Stimulated activated naive CD8-positive, alpha-beta T cell treated with anti-CD3 and anti-CD28 coated beads, Interleukin-15, Interleukin-2, amounts not matched to agents 100 U/mL and 50 U/mL, for 24 hours (primary cell): ENCODE results near the gene SOCS1.

Experiments used
- ATAC-seq: fragments of 150-1000 bp; cut with Tn5 transposase; one replicate; pipeline ENCODE4 v1.10.0; 2021
- DNase-seq: peaks from one replicate; pipeline ENCODE4 v3.0.0; 2021

SOCS1 gene

DNA sequence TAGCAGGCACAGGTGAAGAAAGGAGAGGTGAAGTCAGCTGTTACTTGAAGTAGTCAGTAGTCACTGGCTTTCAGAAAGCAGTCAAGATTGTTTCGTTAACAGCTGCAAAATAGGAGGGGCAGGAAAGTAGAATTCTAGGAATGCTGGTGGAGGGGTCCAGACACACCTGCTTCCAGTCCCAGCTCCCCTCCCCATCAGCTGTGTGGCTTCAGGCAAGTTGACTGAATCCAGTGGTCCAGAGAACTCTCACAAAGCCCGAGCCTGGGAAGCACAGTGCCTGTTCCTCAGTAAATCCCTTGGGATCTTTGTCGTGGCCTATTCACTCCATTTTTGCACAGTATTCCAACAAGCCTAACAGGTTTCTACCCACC, 4.6 kb upstream of the SOCS1 start:
- no peak for ATAC-seq

DNA sequence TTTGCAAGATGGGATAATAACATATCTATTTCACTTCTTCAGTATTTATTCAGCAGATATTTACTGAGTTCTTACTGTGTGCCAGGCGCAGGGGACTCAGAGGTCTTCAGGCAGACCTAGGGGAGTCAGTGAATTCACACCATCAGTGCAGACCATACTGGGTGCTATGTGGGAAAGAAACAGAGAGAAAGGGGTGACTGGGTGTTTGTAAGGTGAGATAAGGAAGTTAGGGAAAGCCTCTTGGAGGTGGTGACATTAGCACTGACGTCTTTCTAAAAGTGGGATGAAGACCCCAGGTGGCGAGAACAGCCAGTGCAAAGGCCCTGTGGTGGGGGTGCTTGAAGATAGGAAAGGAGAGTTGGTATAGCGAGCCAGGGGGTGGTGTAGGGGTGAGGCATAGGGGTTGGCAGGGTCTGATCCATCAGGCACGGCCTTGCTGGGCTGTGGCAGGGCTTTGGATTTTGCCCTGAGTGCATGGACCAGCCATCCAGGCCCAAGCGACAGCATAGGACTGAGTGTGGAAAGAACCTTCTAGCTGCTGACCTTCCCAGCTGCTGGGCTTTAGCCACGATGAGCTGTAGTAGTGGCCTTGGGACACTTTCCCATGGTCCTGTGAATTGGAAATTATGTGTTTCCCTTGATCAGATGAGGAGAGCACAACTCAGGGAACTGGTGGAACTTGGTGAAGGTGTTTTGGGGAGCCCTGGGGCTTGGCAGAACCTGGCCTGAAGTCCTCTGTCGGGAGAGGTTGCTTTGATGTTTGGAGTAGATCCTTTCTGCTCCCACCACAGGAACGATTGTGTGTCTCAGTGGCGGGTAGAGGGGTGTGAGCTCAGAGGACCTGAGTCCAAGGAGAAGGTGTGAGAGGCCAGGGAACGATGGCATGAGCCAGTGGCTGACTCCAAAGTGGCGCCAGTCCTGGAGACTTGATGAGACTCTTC, 3.9 kb upstream of the SOCS1 start:
- ATAC-seq: no peak
- no peak for DNase-seq

More for the DNA sequence above, 4.6 kb upstream of the SOCS1 start:
- no peak for DNase-seq

- no peak for DNase-seq
- peak; percentile 2 for ATAC-seq
Measured at GRCh38 chr16:11258553-11259492, 2.8 kb upstream of the SOCS1 start.

- peak; percentile 9 for ATAC-seq
- peak; percentile 73 for DNase-seq
Measured at GRCh38 chr16:11257131-11257938, 1.3 kb upstream of the SOCS1 start.

DNA sequence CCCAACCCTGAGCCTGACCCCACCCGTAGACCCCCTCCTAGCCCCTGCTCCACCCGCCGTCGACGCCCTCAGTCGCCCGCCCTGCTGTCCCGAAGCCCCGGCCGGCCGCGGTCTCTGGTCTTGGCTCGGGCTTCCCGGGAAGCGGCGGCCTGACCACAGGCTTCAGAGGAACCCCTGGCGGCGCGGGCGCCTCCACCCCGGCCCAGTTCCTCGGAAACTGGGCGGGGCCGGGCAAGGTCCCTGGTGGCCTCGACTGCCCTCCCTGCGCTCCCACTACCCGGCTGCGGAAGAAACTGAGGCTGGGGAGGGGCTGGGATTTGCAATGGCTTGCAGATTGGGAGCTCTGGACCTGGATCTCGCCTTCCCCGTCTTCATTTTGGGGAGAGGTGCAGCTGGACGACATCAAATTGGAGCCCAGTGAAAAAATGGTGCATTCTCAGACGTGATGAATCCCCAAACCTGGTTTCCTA, 692 bp upstream of the SOCS1 start:
- DNase-seq (peak; percentile 69), ATAC-seq (no peak)

GRCh38 chr16:11254913-11255736, 879 bp downstream of the SOCS1 start:
- peak; percentile 0 for ATAC-seq
- DNase-seq: peak; percentile 54

GRCh38 chr16:11253995-11254912, 1.8 kb downstream of the SOCS1 start:
- no peak for DNase-seq
- ATAC-seq: no peak

DNA sequence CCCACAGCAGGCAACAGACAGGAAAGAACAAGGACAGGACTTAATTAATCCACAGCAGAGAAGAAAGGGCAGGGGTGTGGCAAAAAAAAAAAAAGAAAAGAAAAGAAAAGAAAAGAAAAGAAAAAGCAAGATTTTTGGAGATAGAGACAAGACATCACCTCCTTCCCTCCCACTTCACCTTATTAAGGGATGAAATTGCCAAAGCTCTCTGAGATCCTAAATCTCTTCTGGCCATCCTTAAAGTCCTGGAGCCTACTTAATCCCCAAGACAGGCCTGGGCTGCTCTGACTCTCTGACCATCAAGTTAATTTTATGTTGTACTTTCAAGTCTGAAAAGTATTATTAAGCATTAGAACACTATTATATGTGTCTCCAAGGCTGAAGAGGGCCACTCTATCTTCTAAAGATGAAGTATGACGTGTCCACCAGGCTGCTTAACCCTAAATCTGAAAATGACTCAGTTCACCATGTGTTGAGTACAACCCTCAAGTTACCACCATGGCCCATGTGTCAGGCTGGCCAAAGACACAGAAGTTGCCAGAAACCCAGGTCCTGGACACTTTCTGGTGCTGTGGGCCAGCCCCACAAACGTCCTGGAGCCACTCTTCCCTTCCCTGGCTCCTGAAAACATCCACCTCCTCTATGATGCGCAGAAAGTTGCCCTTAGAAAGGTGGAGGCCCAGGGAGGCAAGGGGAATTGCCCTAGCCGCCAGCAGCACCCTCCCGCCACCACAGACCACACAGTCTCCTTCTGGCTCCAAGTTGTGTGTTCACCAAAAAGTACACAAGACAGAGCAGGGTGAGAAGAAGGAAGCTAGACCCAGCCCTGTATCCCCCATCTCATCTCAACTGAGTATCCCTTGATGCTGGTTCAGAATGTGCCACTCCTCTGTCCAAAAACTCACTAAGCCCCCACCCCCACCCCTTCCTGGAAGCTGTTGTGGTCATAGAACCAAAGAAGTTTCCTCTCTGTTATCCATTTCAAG, 2.7 kb downstream of the SOCS1 start:
- peak; percentile 12 for ATAC-seq
- DNase-seq: peak; percentile 69

GRCh38 chr16:11252482-11252931, 3.5 kb downstream of the SOCS1 start:
- ATAC-seq: no peak
- DNase-seq: no peak

DNA sequence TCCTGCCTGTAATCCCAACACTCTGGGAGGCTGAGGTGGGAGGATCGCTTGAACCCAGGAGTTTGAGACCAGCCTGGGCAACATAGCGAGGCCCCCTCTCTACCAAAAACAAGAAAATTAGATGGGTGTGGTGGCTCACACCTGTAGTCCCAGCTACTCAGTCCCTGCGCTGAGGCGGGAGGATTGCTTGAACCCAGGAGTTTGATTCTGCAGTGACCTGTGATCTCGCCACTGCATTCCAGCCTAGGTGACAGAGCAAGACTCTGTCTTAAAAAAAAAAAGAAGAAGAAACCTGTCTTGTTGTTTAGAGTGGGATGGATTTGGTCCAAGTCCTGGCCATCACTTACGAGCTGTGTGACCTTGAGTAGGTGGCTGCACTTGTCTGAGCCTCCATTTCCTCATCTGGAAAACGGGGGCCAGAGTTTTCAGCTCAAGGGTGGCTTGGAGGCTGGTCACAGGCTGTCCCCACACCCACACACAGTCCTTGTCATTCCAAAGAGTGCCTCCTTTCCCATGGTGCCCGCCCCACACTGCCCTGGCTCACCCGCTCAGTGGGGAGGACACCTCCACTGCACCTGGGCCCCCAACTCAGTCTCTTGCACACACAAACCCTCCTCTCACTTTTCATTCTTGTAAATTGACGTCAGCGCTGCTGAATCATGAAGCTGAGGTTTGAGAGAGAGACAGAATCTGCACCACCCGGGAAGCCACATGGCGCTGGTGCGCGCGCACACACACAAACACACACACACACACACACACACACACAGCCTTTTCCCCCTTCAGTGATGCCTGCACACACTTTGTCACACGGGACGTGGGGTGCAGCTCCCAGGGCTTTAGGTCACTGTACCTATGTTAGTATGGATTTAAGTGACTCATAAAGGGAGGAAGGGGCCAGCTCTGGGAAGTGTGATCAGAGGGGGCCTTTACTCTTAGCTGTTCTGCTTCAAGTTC, 4.2 kb downstream of the SOCS1 start:
- ATAC-seq: peak; percentile 26
- DNase-seq: peak; percentile 84

GRCh38 chr16:11250786-11251524, 5.0 kb downstream of the SOCS1 start:
- no peak for DNase-seq
- no peak for ATAC-seq

DNA sequence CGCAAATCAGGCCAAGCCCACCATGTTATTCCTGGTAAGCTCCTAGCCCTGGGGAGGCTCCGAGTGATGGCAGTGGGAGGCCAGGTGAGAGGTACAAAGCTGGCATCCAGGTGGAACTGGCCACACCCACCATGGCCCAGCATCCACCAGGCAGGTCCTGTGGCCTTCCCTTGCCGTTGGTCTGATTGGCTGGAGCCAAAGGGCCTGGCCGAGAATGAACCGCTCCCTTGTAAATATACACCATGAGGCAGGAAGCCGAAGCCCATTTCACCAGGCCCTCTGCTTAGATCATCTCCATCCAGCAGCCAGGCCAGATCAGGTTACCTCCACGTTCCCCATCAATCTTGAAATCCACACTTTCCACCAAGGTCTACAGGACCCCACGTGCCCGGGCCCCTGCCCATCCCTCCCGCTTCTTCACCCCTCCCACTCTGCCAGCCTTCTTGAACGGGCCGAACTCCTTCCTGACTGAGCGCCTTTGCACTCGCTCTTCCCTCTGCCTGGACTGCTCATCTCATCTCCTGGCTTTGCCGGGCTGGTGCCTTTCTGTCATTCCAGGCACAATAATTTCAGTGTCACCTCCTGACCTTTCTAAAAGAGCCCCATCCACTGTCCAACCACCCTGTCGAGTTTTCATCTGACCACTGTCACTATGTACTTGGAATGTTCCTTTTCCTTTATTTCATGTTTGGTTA, 5.8 kb downstream of the SOCS1 start:
- ATAC-seq (no peak), DNase-seq (no peak)

GRCh38 chr16:11249233-11250061, 6.6 kb downstream of the SOCS1 start:
- DNase-seq (no peak), ATAC-seq (no peak)

GRCh38 chr16:11248133-11248532, 7.9 kb downstream of the SOCS1 start:
- no peak for DNase-seq
- ATAC-seq: no peak

DNA sequence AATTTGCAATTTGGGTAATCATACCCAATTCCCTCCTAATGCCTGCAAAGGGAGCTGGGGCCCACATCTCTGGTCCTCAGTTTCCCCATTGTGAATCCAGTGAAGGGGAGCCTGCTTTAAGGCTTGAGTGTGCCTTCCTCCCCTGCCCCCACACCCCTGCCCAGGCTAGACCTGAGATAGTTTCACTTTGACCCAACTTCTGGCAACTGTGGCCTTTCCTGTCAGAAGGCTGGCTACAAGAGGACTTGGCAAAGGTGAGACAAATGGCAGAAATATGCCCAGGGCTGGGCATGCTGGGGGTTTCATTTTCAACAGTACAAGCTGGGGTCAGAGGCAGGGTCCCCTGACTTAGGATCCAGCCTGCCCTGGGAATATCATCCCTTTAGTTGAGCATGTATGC, 10.0 kb downstream of the SOCS1 start:
- DNase-seq: no peak
- ATAC-seq: peak; percentile 44
